ENCODE data around the gene PNP. TPM values are rescaled to one million over a fixed set of nuclear protein-coding genes. Genes with fewer than 3 reads are reported as not detected.

PNP gene
- total RNA-seq: 96.5 and 98.0 TPM in 2 replicates

- Histone ChIP-seq H3K27me3 (ENCODE audit: control insufficient read depth, insufficient read depth, low read length) (no peaks in the 10 kb centered on the region), H3K4me3 (ENCODE audit: low read depth, low read length) (peak within 1 kb of the TSS; percentile 86), H3K36me3 (ENCODE audit: control insufficient read depth, insufficient read depth, low read length) (no peaks in the 10 kb centered on the region)
- no peak for DNase-seq (ENCODE audit: low read depth)
- TF ChIP-seq CTCF (IDR thresholded peaks at IDR 0.05; ENCODE audit: insufficient read depth, low read length, poor library complexity, severe bottlenecking): no peak
These were observed at the start of gene PNP for GRCh38 chr14:20469242-20469889. Gene PNP (plus strand): TSS chr14:20469406. CDS start chr14:20469525, 119 bp downstream.

- no peak for TF ChIP-seq CTCF (IDR thresholded peaks at IDR 0.05; ENCODE audit: insufficient read depth, low read length, poor library complexity, severe bottlenecking)
- Histone ChIP-seq H3K36me3 (ENCODE audit: control insufficient read depth, insufficient read depth, low read length) (no peaks in the 10 kb centered on the region), H3K27me3 (ENCODE audit: control insufficient read depth, insufficient read depth, low read length) (no peaks in the 10 kb centered on the region), H3K4me3 (ENCODE audit: low read depth, low read length) (no peak overlapping the region)
- no peak for DNase-seq (ENCODE audit: low read depth)
These were observed 49.8 kb upstream of the PNP start for GRCh38 chr14:20419419-20419818.

GRCh38 chr14:20421267-20421666 is 47.9 kb upstream of the PNP start:
- DNase-seq (ENCODE audit: low read depth): no peak
- TF ChIP-seq CTCF (IDR thresholded peaks at IDR 0.05; ENCODE audit: insufficient read depth, low read length, poor library complexity, severe bottlenecking): no peak
- no peaks in the 10 kb centered on the region for H3K36me3 ChIP-seq (ENCODE audit: control insufficient read depth, insufficient read depth, low read length)
- H3K27me3 ChIP-seq (ENCODE audit: control insufficient read depth, insufficient read depth, low read length): no peaks in the 10 kb centered on the region
- H3K4me3 ChIP-seq (ENCODE audit: low read depth, low read length): no peak overlapping the region

GRCh38 chr14:20422886-20423285 is 46.3 kb upstream of the PNP start:
- Histone ChIP-seq H3K36me3 (ENCODE audit: control insufficient read depth, insufficient read depth, low read length) (no peaks in the 10 kb centered on the region), H3K27me3 (ENCODE audit: control insufficient read depth, insufficient read depth, low read length) (no peaks in the 10 kb centered on the region), H3K4me3 (ENCODE audit: low read depth, low read length) (no peak overlapping the region)
- TF ChIP-seq CTCF (IDR thresholded peaks at IDR 0.05; ENCODE audit: insufficient read depth, low read length, poor library complexity, severe bottlenecking): no peak
- no peak for DNase-seq (ENCODE audit: low read depth)

GRCh38 chr14:20424851-20425250 is 44.4 kb upstream of the PNP start:
- Histone ChIP-seq H3K36me3 (ENCODE audit: control insufficient read depth, insufficient read depth, low read length) (no peaks in the 10 kb centered on the region), H3K27me3 (ENCODE audit: control insufficient read depth, insufficient read depth, low read length) (no peaks in the 10 kb centered on the region), H3K4me3 (ENCODE audit: low read depth, low read length) (no peak overlapping the region)
- no peak for TF ChIP-seq CTCF (IDR thresholded peaks at IDR 0.05; ENCODE audit: insufficient read depth, low read length, poor library complexity, severe bottlenecking)
- no peak for DNase-seq (ENCODE audit: low read depth)

All from kidney epithelial cell (primary cell).